Measurements from ENCODE around the gene PCGF3. TPM values are rescaled to one million over a fixed set of nuclear protein-coding genes. Genes with fewer than 3 reads are reported as not detected.

Gene PCGF3
- total RNA-seq, 4 donors from 2014 or later, result 56.5 to 256 (median 97.2) TPM

GRCh38 chr4:784401-785331, 79.0 kb downstream of the PCGF3 start:
- TF ChIP-seq EP300 (IDR thresholded peaks at IDR 0.05; ENCODE audit: low read depth), result no peak
- no peak for TF ChIP-seq CTCF (IDR thresholded peaks at IDR 0.05)
- TF ChIP-seq POLR2A (IDR thresholded peaks at IDR 0.05), result no peak
- no peak for TF ChIP-seq POLR2AphosphoS5 (IDR thresholded peaks at IDR 0.05)
- Histone ChIP-seq H3K27me3 (peaks cover 38% of the 10 kb centered on the region), H3K9me3 (no peaks in the 10 kb centered on the region), H3K36me3 (no peaks in the 10 kb centered on the region), H3K4me3 (no peak overlapping the region), H3K27ac (no peak overlapping the region), H3K4me1 (peaks cover 21 to 58% (median 49%) of the 10 kb centered on the region in 4 donors)
- 53 to 74% methylated on average over 42 to 56 of the region's 57 CpGs for WGBS, 2 donors (ENCODE audit: low coverage in 1 of 2)
- DNase-seq, result no peak
- intact Hi-C loops (cut with DNase I; ENCODE audit: low total_unique reads) (no loop called here), in situ Hi-C loops (cut with MboI; ENCODE audit: low pct_ligation_motif_present in 1 of 4, low pct_unique_long_range_greater_than_20kb in 1 of 4, low sequenced_read_pairs in 3 of 4) (no loop called here)

- TF ChIP-seq POLR2A (IDR thresholded peaks at IDR 0.05) (no peak), POLR2AphosphoS5 (IDR thresholded peaks at IDR 0.05) (no peak), EP300 (IDR thresholded peaks at IDR 0.05; ENCODE audit: low read depth) (no peak), CTCF (IDR thresholded peaks at IDR 0.05) (no peak)
- DNase-seq, result no peak
- Histone ChIP-seq H3K4me1 (peaks cover 13 to 53% (median 42%) of the 10 kb centered on the region in 4 donors), H3K4me3 (peak overlapping the region in 2 of 4 donors; percentile 28 to 32), H3K36me3 (no peaks in the 10 kb centered on the region), H3K9me3 (no peaks in the 10 kb centered on the region), H3K27me3 (peaks cover 38% of the 10 kb centered on the region), H3K27ac (peak overlapping the region in 1 of 4 donors; percentile 56)
- in situ Hi-C loops (cut with MboI; ENCODE audit: low pct_ligation_motif_present in 1 of 4, low pct_unique_long_range_greater_than_20kb in 1 of 4, low sequenced_read_pairs in 3 of 4), result no loop called here
- intact Hi-C loops (cut with DNase I; ENCODE audit: low total_unique reads), result no loop called here
- WGBS, 2 donors (ENCODE audit: low coverage in 1 of 2), result 27 to 34% methylated on average over 7 to 49 of the region's 57 CpGs
Observed at GRCh38 chr4:785332-786073, 79.9 kb downstream of the PCGF3 start.

GRCh38 chr4:786074-786741, 80.6 kb downstream of the PCGF3 start:
- H3K4me3 ChIP-seq, result peak overlapping the region in 3 of 4 donors; percentile 15 to 32 (median 28)
- DNase-seq, result no peak
- TF ChIP-seq CTCF (IDR thresholded peaks at IDR 0.05) (no peak), POLR2A (IDR thresholded peaks at IDR 0.05) (no peak), POLR2AphosphoS5 (IDR thresholded peaks at IDR 0.05) (no peak), EP300 (IDR thresholded peaks at IDR 0.05; ENCODE audit: low read depth) (no peak)
- peaks cover 40% of the 10 kb centered on the region for H3K27me3 ChIP-seq
- in situ Hi-C loops (cut with MboI; ENCODE audit: low pct_ligation_motif_present in 1 of 4, low pct_unique_long_range_greater_than_20kb in 1 of 4, low sequenced_read_pairs in 3 of 4), result no loop called here
- no peaks in the 10 kb centered on the region for H3K9me3 ChIP-seq
- intact Hi-C loops (cut with DNase I; ENCODE audit: low total_unique reads), result no loop called here
- peaks cover 13 to 48% (median 39%) of the 10 kb centered on the region in 4 donors for H3K4me1 ChIP-seq
- 18% methylated on average over 12 of the region's 72 CpGs; no CpG with 5 or more reads in 1 of the 2 donors for WGBS, 2 donors (ENCODE audit: low coverage in 1 of 2)
- H3K27ac ChIP-seq, result peak overlapping the region in 3 of 4 donors; percentile 3 to 56 (median 14)
- H3K36me3 ChIP-seq, result no peaks in the 10 kb centered on the region

All from transverse colon (tissue), 4 donors.